ENCODE measurements around the gene BRD4. TPM values are rescaled to one million over a fixed set of nuclear protein-coding genes. Genes with fewer than 3 reads are reported as not detected.
A peak's percentile ranks its signal among the peaks of the same experiment; 100 is the strongest.
"Not testable (repeated sequence)": the region's sequence is repeated elsewhere in the genome, so short reads cannot be mapped to it uniquely, and the experiment has no call there.

BRD4 gene
- polyA plus RNA-seq, 3 donors = 12.5 to 35.8 (median 23.1) TPM

GRCh38 chr19:15365264-15365663 is 32.9 kb upstream of the BRD4 start:
- H3K27ac ChIP-seq (ENCODE audit: low read depth, low read length) = no peak overlapping the region
- 94 to 96% (median 95%) methylated on average over 6 of the region's 6 CpGs for WGBS, 3 donors

GRCh38 chr19:15363791-15364190 is 31.5 kb upstream of the BRD4 start:
- not testable (repeated sequence) for H3K27ac ChIP-seq (ENCODE audit: low read depth, low read length)
- 36 to 64% (median 58%) methylated on average over 3 of the region's 3 CpGs for WGBS, 3 donors

GRCh38 chr19:15363048-15363447 is 30.7 kb upstream of the BRD4 start:
- not testable (repeated sequence) for H3K27ac ChIP-seq (ENCODE audit: low read depth, low read length)
- WGBS, 3 donors = 95 to 97% (median 96%) methylated on average over 4 to 27 of the region's 30 CpGs

DNA sequence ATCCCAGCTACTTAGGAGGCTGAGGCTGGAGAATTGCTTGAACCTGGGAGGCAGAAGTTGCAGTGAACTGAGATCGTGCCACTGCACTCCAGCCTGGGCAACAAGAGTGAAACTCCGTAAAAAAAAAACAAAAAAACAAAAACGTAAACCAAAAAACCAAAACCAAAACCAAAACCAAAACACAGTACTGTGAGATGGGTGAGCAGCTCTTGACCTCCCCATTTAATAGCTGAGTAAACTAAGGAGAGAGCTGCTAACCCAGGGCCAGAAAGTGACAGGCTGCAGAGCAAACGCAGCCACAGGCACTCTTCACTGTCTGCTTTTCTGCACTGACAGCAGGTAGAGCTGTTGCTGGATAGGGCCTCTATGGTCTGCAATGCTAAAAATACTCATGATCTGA is 27.7 kb upstream of the BRD4 start:
- not testable (repeated sequence) for H3K27ac ChIP-seq (ENCODE audit: low read depth, low read length)
- WGBS, 3 donors = 79 to 86% (median 81%) methylated on average over 4 of the region's 4 CpGs

- H3K27ac ChIP-seq (ENCODE audit: low read depth, low read length) = no peak overlapping the region
- WGBS, 3 donors = 72 to 89% (median 78%) methylated on average over 3 of the region's 3 CpGs
These were observed 26.6 kb upstream of the BRD4 start for GRCh38 chr19:15358918-15359317.

GRCh38 chr19:15357906-15358305 is 25.6 kb upstream of the BRD4 start:
- no peak overlapping the region for H3K27ac ChIP-seq (ENCODE audit: low read depth, low read length)
- 97 to 98% (median 98%) methylated on average over 4 of the region's 4 CpGs for WGBS, 3 donors

- no peak overlapping the region for H3K27ac ChIP-seq (ENCODE audit: low read depth, low read length)
- WGBS, 3 donors = 85 to 86% (median 86%) methylated on average over 27 of the region's 27 CpGs
These were observed 22.4 kb upstream of the BRD4 start for GRCh38 chr19:15354566-15355296.

DNA sequence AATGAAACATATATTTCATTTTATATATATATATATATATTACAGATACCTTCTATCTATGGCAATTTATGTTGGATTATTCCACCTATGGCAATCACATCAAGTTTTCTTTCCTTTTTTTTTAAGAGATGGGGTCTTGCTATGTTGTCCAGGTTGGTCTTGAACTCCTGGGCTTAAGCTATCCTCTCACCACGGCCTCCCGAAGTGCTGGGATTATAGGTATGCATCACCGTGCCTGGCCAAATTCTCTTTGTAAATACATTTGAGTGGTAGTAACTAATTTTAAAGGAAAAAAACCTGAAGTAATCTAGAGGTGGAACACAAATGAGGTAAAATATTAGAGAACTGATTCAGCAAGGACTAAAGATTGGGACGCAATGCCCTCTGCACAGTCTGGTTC is 21.6 kb upstream of the BRD4 start:
- WGBS, 3 donors = 49 to 84% (median 81%) methylated on average over 4 of the region's 4 CpGs
- no peak overlapping the region for H3K27ac ChIP-seq (ENCODE audit: low read depth, low read length)

DNA sequence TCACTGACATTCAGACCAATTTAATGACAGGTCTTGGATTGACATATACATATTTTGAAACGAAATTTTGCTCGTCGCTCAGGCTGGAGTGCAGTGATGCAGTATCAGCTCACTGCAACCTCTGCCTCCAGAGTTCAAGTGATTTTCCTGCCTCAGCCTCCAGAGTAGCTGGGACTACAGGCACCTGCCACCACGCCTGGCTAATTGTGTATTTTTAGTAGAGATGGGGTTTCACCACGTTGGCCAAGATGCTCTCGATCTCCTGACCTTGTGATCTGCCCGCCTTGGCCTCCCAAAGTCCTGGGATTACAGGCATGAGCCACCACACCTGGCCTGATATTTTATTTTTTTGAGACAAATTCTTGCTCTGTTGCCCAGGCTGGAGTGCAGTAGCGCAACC is 20.2 kb upstream of the BRD4 start:
- H3K27ac ChIP-seq (ENCODE audit: low read depth, low read length) = not testable (repeated sequence)
- WGBS, 3 donors = 90 to 93% (median 92%) methylated on average over 8 of the region's 8 CpGs

GRCh38 chr19:15341328-15341727 is 9.0 kb upstream of the BRD4 start:
- WGBS, 3 donors = 96 to 98% (median 97%) methylated on average over 11 of the region's 11 CpGs
- not testable (repeated sequence) for H3K27ac ChIP-seq (ENCODE audit: low read depth, low read length)

- WGBS, 3 donors = 97 to 100% (median 100%) methylated on average over 3 to 4 of the region's 4 CpGs
- H3K27ac ChIP-seq (ENCODE audit: low read depth, low read length) = no peak overlapping the region
These were observed 7.7 kb upstream of the BRD4 start for GRCh38 chr19:15340086-15340485.

DNA sequence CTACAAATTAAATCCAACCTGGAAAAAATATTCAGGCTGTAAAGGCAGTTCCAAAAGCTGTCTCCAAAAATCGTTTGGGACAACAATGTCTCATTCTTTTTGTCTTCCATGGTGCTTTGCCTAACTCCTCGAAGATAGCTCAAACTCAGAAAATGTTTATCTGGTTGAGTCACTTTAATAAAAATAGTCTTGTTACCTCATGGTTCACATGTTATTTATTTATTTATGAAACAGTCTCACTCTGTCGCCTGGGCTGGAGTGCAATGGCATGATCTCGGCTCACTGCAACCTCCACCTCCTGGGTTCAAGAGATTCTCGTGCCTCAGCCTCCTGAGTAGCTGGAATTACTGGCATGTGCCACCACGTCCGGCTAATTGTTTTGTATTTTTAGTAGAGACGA is 4.9 kb upstream of the BRD4 start:
- H3K27ac ChIP-seq (ENCODE audit: low read depth, low read length) = no peak overlapping the region
- WGBS, 3 donors = 78 to 82% (median 78%) methylated on average over 8 of the region's 8 CpGs

GRCh38 chr19:15335992-15336391 is 3.7 kb upstream of the BRD4 start:
- H3K27ac ChIP-seq (ENCODE audit: low read depth, low read length) = not testable (repeated sequence)
- WGBS, 3 donors = 72 to 88% (median 80%) methylated on average over 7 of the region's 7 CpGs

GRCh38 chr19:15331419-15332310 is 674 bp downstream of the BRD4 start:
- peak overlapping the region; percentile 90 for H3K27ac ChIP-seq (ENCODE audit: low read depth, low read length)

GRCh38 chr19:15330801-15331418 is 1.4 kb downstream of the BRD4 start:
- H3K27ac ChIP-seq (ENCODE audit: low read depth, low read length) = peak overlapping the region; percentile 90
- 6 to 7% (median 6%) methylated on average over 17 of the region's 17 CpGs for WGBS, 3 donors

More at GRCh38 chr19:15331419-15332310, 674 bp downstream of the BRD4 start:
- WGBS, 3 donors = 0 to 1% (median 0%) methylated on average over 71 to 118 of the region's 122 CpGs

DNA sequence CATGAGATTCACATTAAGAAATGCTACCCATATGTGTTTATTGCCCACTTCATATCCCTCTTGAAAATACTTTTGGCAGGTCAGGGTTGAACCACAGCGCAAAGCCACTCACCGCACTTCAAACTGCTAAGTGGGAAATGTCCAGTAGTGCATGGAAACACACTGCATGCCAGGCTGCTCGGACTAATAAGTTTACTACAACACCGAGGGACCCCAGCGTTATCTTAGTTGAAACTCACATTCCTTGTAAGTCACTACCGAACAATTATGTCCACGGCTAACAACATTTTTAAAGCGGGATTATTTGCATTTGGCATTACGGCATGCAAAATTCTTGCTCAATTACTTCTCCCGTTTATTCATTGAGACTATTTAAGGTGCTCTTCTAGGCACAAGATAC is 4.0 kb downstream of the BRD4 start:
- H3K27ac ChIP-seq (ENCODE audit: low read depth, low read length) = no peak overlapping the region
- WGBS, 3 donors = 55 to 71% (median 64%) methylated on average over 10 of the region's 10 CpGs

DNA sequence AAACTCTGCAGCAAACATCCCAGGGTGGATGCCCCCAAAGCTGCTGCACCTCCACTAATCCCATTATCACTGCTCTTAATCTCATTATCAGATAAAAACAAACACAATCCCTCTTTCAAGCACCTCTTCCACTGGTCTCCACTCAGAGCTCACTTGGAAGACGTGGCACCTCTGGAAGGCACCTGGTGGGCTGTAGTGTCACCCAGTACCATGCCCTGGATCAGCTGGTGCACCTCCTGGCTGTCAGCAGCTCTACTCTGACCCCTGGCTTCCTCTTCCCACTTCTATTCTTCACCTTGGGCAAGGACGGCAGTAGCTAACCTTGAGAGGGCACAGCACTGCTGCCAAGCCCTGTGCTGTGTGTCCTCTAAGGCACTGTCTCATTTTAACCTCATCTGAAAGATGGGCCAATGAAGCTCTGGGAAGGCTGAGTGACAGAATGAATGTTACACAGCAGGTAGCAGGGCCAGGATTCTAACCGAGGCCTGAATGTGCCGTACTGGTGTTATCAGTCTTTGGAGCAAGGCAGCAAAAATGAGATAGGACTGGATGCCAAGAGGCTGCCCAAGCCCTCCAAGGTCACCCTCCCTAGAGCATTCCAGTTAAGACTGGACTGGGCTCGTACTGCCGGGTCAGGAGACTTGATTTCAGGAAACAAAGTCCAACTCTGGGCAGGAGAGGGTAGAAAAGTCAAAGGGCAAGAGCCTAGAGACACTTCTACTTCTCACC is 7.4 kb downstream of the BRD4 start:
- WGBS, 3 donors = 9 to 44% (median 41%) methylated on average over 6 of the region's 6 CpGs
- no peak overlapping the region for H3K27ac ChIP-seq (ENCODE audit: low read depth, low read length)

GRCh38 chr19:15323496-15324235 is 8.7 kb downstream of the BRD4 start:
- H3K27ac ChIP-seq (ENCODE audit: low read depth, low read length) = no peak overlapping the region
- WGBS, 3 donors = 18 to 24% (median 20%) methylated on average over 5 of the region's 5 CpGs
